GM18508 (cell line): ENCODE data around the gene KLHL40.

Source experiments
- ATAC-seq: cut with Tn5 transposase; IDR thresholded peaks from one replicate; pipeline ENCODE4 v1.9.1; 2021; ENCODE audit warnings: moderate number of reproducible peaks; ENCODE audit not compliant: insufficient read depth, unreplicated experiment

KLHL40 gene, protein sequence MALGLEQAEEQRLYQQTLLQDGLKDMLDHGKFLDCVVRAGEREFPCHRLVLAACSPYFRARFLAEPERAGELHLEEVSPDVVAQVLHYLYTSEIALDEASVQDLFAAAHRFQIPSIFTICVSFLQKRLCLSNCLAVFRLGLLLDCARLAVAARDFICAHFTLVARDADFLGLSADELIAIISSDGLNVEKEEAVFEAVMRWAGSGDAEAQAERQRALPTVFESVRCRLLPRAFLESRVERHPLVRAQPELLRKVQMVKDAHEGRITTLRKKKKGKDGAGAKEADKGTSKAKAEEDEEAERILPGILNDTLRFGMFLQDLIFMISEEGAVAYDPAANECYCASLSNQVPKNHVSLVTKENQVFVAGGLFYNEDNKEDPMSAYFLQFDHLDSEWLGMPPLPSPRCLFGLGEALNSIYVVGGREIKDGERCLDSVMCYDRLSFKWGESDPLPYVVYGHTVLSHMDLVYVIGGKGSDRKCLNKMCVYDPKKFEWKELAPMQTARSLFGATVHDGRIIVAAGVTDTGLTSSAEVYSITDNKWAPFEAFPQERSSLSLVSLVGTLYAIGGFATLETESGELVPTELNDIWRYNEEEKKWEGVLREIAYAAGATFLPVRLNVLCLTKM

DNA sequence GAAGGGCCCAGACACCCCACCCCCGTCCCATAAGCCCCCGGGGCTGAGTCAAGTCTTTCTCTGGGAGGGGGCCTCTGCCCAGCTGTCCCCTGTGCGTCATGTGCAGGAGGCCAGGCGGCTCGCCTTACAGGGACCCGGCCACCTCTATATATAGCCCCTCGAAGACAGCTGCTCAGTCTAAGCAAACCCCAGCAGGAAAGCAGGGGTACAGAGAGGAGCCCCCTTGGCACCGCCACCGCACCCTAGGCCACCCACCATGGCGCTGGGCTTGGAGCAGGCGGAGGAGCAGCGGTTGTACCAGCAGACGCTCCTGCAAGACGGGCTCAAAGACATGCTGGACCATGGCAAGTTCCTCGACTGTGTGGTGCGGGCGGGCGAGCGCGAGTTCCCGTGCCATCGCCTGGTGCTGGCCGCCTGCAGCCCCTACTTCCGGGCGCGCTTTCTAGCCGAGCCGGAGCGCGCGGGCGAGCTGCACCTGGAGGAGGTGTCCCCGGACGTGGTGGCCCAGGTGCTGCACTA, at the start of gene KLHL40:
TSS of gene KLHL40 (plus strand) at position 175 of the 519 bp plus-strand sequence. CDS start at position 257, 82 bp downstream.
- no peak for ATAC-seq

DNA sequence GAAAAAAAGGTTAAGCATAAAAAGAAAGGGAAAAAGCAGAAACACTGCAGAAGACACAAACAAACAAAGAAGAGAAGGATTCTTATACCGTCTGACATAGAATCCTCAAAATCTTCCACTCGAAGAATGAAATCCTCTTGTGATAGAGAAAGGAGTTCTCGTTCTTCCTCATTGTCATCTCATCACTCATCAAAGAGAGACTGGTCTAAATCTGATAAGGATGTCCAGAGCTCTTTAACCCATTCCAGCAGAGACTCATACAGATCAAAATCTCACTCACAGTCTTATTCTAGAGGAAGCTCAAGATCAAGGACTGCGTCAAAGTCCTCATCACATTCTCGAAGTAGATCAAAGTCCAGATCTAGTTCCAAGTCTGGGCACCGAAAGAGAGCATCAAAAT, 48.3 kb upstream of the KLHL40 start:
- ATAC-seq, result no peak

DNA sequence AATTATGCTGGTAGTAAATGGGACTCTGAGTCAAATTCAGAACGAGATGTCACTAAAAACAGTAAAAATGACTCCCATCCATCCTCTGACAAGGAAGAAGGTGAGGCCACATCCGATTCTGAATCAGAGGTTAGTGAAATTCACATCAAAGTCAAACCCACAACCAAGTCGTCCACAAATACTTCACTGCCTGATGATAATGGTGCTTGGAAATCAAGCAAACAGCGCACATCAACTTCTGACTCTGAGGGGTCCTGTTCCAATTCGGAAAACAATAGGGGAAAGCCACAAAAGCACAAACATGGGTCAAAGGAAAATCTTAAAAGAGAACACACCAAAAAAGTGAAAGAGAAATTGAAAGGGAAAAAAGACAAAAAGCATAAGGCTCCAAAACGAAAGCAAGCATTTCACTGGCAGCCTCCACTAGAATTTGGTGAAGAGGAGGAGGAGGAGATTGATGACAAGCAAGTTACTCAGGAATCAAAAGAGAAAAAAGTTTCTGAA, 46.9 kb upstream of the KLHL40 start:
- ATAC-seq, result no peak

DNA sequence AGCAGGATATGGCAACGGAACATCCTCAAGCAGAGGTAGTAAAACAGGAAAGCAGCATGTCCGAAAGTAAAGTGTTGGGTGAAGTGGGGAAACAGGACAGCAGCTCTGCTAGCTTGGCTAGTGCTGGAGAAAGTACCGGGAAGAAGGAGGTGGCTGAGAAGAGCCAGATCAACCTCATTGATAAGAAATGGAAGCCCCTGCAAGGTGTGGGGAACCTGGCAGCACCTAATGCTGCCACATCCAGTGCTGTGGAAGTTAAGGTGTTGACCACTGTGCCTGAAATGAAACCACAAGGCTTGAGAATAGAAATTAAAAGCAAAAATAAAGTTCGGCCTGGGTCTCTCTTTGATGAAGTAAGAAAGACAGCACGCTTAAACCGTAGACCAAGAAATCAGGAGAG, 46.1 kb upstream of the KLHL40 start:
- no peak for ATAC-seq

DNA sequence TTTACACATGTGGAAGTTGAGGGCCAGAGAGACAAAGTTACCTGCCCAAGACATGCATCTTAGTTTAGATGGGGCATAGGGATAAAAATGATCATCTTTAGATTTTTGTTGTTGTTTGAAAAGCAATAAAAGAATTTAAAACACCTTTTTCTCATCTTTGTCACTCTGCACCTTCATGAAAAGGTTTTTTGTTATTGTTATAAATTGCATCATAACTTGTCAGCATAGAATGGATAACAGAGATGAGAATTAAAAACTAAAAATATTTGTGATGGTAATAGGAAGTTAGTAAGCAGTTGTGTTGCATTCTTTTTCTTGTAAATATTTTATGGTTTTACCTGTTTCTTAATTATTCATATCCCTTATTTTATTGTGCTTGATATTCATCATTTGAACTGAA, 45.2 kb upstream of the KLHL40 start:
- no peak for ATAC-seq

DNA sequence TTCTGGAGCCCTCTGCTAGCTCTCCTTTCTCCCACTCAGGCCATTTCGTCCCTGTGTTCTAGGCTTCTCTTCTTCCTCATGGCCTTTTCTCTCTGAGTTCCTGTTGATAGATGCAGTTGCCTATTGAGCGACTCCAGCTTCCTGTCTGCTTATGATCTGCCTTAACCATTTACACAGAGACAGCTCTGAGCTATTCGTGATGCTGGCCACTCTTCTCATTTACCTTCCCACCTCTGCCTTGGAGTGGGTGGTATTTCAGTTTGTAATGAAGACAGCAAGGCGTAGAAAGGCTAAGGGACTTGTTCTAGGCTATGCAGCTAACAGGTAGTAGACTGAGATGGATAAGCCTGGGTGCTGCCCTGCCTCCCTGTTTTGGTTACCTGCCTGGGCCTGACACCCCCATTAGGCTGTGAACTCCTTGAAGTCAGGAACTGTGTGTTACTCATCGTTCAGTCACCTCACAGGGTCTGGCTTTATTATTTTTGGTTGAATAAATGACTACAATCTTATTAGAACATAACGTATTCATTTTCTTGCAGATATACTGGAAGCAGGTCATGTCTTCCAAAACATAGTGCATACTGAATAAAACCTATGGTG, 44.5 kb upstream of the KLHL40 start:
- no peak for ATAC-seq

DNA sequence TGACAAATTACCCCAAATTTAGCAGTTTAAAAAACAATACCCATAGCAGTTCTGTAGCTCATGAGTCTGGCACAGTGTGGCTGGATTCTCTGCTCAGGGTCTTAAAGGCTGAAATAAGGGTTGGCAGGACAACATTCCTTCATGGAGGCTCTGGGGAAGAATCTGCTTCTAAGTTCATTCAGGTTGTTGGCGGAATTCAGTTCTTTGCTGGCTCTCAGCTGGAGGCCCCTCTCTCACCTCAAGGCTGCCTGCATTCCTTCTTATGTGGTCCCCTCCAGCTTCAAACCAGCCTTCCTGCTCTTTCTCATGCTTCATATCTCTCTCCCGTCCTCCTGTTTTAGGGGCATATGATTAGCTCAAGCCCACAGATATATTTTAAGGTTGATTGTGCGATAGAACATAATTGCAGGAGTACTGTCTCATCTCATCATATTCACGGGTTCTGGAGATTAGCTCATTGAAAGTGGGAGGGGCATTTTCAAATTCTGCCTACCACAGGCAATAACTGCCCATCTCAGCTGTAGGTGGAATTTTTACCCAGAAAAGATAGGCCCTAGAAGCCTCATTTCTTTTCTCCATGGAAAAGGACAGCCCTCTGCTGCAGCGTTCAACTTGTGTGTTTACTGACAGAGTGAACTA, 37.4 kb upstream of the KLHL40 start:
- ATAC-seq, result no peak

DNA sequence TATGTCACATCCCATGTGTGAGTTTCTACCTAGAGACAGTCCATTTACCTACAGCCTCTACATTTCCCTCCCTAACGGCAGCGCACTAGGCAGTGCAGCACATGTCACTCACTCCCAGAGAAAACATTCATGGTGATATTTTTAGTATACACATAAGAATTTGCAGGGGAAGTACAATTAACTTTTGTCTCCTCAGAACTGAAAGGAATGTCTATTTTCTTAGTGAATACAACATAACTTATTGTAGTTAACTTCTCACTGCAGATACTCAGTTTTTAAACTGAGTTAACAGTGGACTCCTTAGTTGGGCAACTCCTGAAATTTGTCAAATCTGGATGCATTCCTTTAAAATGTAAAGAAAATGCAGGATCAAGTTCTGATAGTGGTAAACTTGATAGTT, 36.3 kb upstream of the KLHL40 start:
- no peak for ATAC-seq

DNA sequence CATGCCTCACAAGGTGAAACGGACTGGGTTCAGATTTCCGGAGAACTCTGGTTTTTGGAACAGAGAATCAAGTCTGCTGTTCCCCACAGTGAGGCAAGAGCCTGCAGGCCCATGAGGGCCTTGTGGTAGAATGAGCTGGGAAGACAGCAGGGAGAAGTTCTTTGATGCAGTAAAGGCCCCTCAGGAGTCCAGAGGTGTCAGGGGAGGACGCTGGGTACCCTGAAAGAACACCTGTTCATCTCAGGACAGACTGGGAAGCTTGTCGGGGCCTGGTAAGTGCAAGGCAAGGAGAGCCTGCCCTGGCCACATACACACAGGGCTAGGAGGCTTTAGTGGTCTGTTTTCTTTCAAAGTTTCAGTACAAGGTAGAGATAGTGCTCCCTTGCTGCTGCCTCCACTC, 35.6 kb upstream of the KLHL40 start:
- ATAC-seq, result no peak

DNA sequence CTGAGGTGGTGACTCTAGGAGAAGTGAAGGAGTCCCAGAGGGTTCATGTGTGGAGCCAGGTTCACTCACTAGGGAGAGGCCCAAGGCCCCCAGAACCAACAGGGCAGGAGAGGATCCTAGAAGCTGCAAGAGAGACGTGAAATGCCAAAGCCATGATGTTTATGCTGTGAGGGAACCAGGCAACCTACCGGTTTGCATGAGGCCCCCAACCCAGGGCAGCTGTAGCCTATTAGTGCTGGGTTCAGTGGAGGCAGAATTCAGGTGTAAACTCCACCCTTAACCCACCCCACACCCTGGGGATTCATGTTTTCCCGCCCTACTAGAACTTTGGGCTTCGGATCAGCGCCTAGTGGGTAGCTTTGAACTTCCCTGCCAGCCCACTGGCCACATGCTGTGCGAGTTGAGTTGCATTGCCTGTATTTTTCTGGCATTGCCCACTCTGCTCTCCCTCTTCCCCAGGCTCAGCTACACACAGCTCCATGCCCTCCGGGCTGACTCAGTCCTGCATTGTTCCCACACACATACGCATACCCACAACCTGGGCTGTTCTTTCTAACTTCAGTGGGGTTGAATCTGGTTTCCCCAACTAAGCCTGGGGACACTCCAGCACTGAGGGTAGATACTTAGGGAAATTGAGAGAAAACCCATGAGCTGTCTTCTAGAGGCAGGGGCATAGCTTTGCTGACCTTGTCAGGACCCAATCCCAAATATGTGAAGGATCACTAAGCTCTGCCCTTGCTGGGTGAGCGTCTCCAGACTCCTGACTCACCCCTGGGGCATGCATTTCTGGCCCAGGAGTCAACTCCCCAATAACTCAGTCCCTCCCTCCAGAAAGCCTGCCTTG, 33.9 kb upstream of the KLHL40 start:
- ATAC-seq, result no peak

DNA sequence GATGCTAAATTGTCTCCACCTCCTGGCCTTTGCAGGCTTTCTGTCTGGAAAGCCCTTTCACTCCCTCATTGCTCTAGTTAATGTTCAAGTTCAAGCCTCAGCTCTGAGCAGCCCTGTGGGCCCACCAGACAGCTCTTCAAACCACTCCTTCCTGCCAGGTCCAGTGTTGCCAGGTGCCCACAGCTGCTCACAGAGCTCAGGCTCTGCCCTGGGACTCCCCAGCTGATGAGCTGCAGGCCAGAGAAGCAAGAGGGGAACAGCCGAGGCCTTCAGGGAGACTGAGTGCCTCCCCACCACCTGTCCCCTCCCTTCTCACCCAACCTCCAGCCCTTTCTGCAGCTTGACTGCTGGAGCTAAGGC, 33.1 kb upstream of the KLHL40 start:
- ATAC-seq, result no peak

DNA sequence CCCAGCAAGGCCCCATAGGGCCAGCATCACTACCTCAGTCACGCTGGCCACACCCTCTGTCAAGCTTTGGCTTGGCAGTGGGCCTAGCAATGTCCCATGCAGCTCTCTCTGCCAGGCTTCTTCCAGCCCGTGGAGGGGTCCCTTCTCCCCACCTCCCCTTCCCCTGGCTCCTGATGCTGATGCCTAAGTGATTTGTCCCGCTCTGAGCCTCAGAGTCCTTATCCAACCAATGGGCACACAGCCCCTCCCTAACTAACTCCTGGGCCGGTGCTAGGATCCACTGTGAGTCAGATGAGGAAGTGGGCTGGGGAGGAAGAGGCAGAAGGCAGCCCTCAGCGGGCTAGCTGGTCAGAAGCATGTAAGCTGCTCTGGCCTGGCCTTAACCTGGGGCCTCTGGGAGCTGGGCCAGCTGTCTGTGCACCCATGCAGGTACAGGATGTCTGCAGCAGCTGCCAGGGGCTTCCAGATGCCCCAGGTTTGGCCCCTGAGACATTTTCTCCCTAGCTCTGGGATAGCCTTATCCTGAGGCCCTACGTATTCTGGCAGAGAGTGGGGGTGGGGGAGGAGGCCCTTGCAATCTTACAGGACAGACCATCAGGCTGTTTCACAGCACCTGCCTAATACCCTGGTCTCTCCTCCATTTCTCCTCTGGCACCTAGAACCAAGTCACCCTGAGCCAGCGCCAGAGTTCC, 32.6 kb upstream of the KLHL40 start:
- peak; percentile 50 for ATAC-seq

DNA sequence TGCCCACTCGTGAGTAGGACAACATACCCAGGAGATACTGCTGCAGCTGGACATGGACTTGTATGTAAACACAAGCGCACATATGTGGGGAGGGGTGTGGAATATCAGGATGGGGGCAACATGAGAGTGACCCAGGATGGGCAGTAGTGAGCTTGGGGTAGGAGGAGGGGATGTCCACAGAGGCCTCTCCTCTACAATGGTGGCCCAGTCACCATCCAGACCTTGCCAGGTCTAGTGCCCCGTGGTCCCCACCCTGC, 32.1 kb upstream of the KLHL40 start:
- ATAC-seq, result no peak

DNA sequence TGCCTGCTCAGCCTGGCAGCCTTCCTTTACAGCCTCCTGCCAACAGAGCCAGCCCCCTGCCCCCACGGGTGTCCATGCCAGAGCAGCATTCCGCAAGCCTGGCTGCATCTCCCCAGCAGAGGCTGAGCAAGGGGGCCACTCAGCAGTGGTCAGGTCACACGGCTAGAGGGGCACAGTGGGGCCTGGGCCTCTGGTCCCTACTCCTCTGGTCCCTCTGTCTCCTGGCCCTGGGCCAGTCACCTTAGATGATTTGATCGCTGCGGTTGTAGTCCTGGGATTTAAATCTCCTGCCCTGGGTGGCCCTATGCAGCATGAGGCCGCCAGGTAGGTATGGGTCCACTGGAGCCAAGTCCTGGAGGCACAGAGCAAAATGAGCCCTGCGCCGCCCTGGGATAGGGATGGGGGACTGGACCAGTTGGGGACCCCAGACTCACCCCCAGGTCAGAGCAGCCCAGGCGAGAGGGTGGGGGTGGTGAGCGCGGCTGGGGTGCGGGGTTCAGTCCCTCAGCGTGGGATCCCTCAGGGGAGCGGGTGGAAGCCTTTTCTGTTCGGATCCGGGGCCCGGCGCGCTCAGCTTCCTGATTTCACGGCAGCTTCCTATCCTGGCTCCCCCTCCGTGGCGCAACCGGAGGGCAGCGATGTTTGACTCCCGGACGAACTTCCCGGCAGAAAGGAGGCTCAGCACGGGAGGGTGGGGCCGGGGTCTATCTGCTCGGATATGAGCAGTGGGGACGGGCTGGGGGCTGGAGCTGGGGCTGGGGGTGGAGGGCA, 31.6 kb upstream of the KLHL40 start, which contains the start of gene ZBTB47:
TSS of gene ZBTB47 (plus strand) at position 138 of the 771 bp plus-strand sequence. CDS start 4,659 bp downstream, outside the sequence.
- ATAC-seq, result no peak

DNA sequence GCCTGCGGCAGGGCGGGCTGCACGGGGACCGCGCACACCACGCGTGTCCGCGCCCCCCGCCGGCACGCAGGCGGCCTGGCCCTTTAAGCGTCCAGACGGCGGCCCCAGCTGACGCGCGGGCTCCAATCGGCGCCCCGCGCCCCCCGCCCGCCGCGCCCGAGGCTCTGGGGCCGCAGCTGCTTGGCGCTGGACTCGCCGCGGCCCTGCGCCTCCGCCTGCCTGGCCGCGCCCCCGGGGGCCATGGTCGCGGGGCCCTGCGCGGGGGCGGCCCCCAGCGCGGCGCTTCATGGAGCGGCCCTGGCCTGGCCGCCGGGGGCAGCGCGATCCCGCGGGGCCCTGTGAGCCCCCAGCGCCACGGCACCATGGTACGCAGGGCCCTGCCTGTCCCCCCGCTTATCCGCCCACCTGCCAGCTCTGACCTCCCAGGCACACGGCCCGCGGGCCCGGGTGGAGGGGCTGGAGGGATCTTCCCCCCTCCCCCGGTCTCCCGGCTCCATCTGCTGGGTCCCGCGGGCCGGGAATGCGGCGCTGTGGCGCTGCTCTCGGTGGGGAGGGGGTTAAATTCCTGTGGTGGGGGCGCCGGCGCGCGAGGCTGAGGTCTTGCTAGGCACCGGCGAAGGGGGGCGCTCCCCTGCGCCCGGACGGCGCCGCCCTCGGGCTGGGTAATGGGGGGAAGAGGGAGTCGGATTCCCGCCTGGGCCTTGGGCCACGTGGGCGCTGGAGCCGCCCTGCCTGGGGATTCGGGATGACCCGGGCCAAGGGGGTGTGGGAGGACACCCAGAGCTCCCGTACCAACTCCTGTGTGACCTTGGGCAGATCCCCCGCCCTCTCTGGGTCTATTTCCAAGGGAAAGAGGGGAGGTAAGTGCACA, 30.8 kb upstream of the KLHL40 start:
- no peak for ATAC-seq

DNA sequence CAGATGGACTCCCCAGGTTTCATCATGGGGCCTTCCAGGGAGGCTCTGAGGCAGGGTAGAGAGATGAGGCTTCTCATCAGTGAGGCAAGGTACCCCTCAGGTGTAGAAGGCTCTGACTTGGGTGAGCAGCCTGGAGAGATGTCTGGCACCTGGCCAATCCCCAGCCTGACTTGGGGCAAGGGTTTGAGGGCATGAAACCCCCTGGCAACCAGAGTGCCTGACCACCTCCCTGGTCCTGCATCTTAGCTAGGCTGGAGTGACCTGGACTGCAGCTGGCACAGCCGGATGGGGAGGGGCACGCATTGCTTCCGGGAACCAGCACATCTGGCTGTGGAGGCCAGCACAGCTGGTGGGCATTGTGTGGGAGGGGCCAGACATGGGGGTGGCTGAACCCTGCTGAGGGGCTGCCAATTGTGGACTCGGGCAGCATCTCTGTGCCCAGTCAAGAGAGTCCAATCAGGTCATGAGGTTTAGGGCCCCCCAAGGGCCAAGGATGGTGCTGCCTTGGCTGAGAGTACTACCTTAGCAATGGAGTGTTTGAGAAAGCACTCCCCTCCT, 29.9 kb upstream of the KLHL40 start:
- ATAC-seq, result no peak

DNA sequence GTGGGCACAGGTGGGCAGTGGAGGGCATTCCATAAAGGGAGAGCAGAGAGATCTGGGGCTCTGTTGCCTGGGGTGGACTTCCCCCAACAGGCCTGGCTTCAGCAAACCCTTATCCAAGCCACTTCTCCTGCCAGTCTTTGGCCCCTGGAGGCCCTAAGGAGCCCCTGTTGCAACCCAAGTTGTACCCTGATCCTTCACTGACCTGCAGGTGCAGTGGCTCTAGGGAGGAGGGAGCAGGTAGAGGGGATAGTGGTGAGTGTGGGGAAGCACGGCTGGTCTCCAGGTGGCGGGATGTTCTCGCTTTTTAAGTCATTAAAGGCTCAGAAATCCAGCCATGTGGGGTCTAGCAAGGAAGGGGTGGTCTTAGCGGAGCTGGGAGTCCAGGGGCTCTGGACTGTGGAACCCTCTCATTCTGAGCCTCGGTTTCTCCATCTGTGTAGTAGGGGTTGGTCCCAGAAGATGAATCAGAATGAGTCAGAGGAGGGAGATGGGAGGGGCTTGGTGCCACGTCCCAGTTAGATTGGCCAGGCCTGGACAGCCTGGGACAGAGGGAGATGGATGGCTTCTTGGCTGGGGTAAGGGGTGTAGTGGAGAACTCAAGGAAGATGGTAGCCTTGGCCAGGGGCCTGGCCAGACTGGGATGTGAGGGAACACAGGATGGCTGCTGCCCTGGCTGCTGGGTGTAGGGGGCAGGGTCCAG, 29.2 kb upstream of the KLHL40 start:
- ATAC-seq, result no peak
